Left renal cortex interstitium (tissue), 4 donors: ENCODE data around the gene TPM1. TPM values are rescaled to one million over a fixed set of nuclear protein-coding genes. Genes with fewer than 3 reads are reported as not detected.
A peak's percentile ranks its signal among the peaks of the same experiment; 100 is the strongest.
"Not testable (repeated sequence)": the region's sequence is repeated elsewhere in the genome, so short reads cannot be mapped to it uniquely, and the experiment has no call there.

Experiments used
- DNase-seq, 4 donors: peaks; one replicate each; pipeline ENCODE4 v3.0.0-alpha.2; 2013; ENCODE audit warnings: low read depth in 4 of 4, low spot score in 2 of 4, missing footprints in 1 of 4
- polyA plus RNA-seq, 4 donors: library from polyadenylated mRNA; unstranded; fragments of 120-200 nt; gene quantifications; one replicate each; pipeline ENCODE4 v1.2.1, GENCODE V29; 2013; ENCODE audit not compliant: insufficient read length in 4 of 4

TPM1 gene
- polyA plus RNA-seq, 4 donors = 453 to 683 (median 526) TPM

DNA sequence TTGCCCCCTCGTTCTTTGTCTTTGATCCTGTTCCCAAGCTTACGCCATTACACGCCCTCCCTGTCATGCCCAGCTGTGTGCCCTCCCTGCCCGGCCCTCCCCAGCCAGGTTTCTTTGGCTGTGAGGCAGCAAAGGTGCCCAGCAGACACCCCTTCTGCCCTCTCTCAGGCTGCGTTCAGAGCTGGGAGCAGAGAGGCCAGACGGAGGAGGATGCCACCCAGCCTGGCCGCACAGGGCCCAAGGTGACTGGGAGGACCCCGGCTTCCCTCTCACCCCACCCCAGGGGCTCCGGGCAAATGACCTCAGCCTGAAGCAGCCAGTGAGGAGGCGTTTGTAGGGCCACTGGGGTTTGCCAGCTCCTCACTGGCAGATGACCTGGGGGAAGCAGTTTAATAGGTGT lies 48.3 kb downstream of the TPM1 start:
- DNase-seq = no peak

DNA sequence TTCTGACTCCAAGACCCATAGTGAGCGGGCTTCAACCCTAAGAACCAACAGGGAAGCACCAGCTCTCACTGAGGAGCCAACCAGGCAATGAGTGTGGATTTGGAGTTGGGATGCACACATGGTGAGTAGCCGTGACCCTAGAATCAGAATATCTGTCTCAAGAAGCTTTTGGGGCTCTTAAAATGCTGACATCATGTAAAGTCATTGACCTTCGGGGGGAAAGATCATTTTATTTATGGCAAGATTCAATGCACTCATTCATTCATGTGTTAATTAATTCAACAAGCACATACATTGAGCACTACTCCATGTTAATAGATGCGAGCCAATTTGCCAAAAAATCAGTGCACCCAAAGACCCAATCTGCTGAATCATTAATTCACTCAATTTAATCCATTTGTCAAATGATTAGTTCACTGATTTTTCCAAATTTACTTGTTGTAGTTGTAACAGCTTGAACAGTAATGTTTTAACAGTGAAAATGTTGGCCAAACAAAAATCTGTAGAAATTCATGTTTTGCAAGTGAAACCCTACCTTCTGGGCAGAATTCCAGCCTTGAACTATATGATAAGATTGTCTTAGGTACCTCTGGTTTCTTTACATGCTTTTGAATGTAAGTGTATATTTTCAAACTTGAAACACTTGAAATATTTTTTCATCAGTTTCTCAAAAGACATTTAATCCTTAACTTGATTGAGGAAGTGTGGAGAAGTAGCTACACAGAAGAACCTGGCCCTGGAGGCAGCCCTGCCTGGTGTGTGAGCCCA lies 49.3 kb downstream of the TPM1 start:
- no peak for DNase-seq

GRCh38 chr15:63093486-63094205 lies 51.1 kb downstream of the TPM1 start:
- peak in 2 of 4 donors; percentile 61 to 71 for DNase-seq

- DNase-seq = no peak
Observed at GRCh38 chr15:63094495-63094931, 52.0 kb downstream of the TPM1 start.

GRCh38 chr15:63096178-63096577 lies 53.6 kb downstream of the TPM1 start:
- no peak for DNase-seq

- DNase-seq = not testable (repeated sequence)
Observed at GRCh38 chr15:63098901-63099300, 56.4 kb downstream of the TPM1 start.

GRCh38 chr15:63099581-63099980 lies 57.0 kb downstream of the TPM1 start:
- not testable (repeated sequence) for DNase-seq

DNA sequence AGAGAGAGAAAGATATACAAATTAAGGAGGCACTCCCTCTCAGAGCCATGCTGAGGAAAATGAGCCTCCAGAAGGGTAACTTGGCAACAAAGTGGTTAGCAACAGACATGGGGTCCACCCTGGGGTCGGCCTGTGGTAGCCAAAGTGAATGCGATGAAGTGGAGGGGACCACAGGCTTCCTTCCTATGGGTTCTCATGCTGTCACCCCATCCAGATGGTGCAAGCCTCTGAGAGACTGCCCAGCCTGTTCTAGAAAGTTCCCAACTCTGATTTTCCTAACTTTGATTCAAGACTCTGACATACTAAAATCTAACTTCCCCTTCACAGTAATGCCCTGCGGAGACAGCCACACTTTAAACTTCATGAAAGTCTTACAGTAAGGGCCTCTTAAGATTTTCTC lies 60.9 kb downstream of the TPM1 start:
- DNase-seq = no peak

DNA sequence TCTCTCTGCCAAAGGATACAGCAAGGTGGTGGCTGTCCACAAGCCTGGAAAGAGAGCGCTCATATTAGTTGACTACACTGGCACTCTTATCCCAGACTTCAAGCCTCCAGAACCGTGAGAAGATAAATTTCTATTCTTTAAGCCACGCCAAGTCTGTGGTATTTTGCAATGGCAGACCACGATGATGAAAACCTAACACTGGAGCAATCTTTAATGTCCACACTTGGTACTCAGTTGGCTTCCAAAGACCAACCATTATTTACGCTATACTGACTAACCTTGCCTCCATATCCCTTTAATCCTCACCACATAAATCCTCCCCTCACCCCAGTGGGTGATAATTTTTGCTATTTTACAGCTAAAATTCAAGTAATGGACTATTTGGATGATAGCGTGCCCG lies 62.2 kb downstream of the TPM1 start:
- no peak for DNase-seq

GRCh38 chr15:63105354-63105753 lies 62.8 kb downstream of the TPM1 start:
- not testable (repeated sequence) for DNase-seq

DNA sequence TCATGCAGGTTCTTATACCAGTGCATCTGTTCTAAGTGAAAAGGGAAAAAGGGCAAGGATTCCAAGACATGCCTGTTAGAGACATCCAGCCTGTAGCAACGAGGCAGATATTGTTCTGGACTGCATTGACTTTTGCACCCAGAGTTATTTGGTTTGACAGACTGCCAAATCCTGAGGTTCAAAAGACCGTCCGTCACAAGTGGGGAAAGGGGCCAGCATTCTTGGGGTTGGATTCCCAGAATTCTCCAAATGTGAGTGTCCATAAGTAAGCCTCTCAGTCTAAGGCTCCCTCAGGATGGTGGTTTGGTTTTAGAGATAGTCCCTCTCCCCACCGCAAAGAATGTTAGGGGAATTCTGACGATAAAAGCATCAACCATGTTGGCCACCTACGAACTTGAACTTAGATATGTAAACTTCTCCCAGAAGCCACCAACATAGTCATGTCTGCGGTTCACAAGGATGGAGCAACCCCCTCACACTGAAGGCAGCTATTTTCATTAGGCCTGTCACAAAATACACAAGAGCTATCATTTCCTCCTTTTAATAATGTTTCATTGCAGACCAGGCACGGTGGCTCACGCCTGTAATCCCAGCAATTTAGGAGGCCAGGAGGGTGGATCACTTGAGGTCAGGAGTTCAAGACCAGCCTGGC lies 65.5 kb downstream of the TPM1 start:
- peak in 1 of 4 donors; percentile 44 for DNase-seq

DNA sequence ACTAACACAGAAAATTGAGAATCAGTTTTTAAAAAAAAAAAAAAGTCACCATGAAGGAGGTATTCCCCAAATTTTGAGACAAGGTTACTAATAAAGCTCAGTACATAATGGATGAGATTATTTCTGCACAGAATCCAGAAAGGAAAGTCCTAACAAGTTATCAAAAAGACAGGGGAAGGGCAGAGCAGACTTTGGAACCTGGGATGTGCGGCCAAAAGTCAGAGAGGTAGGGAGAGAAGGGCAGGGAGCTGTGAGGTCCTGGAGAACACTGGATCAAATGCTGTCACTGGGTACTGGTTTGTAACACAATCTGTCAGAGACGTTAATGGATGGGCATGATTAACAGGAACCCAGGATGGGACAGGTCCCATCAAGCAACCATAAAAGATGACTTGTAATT lies 67.0 kb downstream of the TPM1 start:
- no peak for DNase-seq

- no peak for DNase-seq
Observed at GRCh38 chr15:63109920-63110319, 67.4 kb downstream of the TPM1 start.

GRCh38 chr15:63110428-63111026 lies 68.0 kb downstream of the TPM1 start:
- DNase-seq = no peak

DNA sequence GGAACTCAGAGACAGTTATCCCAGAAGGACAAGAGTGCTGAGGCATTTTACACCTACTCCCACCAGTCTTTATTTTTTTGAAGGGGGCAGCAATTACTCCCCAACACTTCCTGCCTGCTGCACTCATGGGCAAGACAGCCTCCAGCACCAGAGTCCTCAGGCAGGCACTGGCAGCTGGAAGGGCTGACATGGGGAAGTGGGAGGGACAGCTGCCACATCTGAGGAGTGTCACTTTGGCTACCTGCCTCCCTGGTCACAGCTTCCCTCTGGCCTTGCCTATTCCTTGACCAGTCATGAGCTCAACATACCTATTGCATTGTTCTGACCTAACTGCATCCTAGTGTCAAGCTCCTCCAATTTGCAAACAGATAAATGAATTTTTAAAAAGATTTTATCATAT lies 68.9 kb downstream of the TPM1 start:
- DNase-seq = no peak

DNA sequence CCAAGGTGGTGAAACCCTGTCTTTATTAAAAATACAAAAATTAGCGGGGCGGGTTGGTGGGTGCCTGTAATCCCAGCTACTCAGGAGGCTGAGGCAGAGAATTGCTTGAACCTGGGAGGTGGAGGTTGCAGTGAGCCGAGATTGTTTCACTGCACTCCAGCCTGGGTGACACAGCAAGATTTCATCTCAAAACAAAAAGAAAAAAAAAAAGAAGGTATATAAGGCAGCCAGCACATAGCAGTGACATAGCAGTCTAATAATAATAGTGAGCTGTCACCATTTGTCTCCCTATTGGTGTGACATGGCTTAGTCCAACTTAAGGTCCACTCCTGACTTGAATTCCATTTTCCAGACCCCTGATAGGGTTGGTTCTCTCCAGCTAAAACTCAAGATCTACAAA lies 70.3 kb downstream of the TPM1 start:
- no peak for DNase-seq

DNA sequence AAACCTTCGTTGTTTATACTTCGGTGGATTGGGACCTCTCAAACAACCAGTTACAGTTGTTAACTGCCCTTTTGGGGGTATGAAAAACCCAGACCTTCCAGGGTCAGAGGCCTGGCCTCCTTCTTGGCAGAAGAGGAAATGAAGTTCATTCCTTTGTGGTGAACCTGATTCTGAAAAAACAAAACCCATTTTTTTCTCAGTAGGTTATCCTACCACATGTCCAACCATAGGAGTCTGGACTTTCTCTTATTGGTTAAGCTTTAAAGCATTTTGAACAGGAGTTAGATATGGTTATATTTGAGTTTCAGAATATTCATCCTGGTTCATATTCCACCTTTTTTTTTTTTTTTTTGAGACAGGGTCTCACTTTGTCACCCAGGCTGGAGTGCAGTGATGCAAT lies 71.9 kb downstream of the TPM1 start:
- no peak for DNase-seq
